ENCODE measurements around the gene C1orf35. TPM values are rescaled to one million over a fixed set of nuclear protein-coding genes. Genes with fewer than 3 reads are reported as not detected.

C1orf35 gene
- total RNA-seq = 6.0 TPM
- long read RNA-seq, transcript C1orf35-201 (8 exons, 1,427 nt) = major isoform, 10 of 13 reads
- long read RNA-seq, partial matches to known transcripts = 1 of 13 reads
- long read RNA-seq, other reads (novel, unspliced or antisense) = 1 of 13 reads

- ATAC-seq (peak; percentile 91), DNase-seq (ENCODE audit: missing footprints) (peak; percentile 97)
- intact Hi-C loops (cut with DNase I) = no loop called here
Measured at GRCh38 chr1:228102791-228103620, at the start of gene C1orf35. TSS of gene C1orf35 (minus strand) at chr1:228103325. CDS start at chr1:228103227, 98 bp downstream.

GRCh38 chr1:228152918-228153258 lies 49.8 kb upstream of the C1orf35 start:
- ATAC-seq = no peak
- intact Hi-C loops (cut with DNase I) = no loop called here
- DNase-seq (ENCODE audit: missing footprints) = no peak

- DNase-seq (ENCODE audit: missing footprints) (no peak), ATAC-seq (no peak)
- intact Hi-C loops (cut with DNase I) = no loop called here
Measured at GRCh38 chr1:228152097-228152917, 49.2 kb upstream of the C1orf35 start.

GRCh38 chr1:228151180-228151925 lies 48.2 kb upstream of the C1orf35 start:
- intact Hi-C loops (cut with DNase I) = no loop called here
- ATAC-seq = no peak
- no peak for DNase-seq (ENCODE audit: missing footprints)

- intact Hi-C loops (cut with DNase I) = no loop called here
- DNase-seq (ENCODE audit: missing footprints) (no peak), ATAC-seq (peak; percentile 59)
Measured at GRCh38 chr1:228150461-228151179, 47.5 kb upstream of the C1orf35 start.

GRCh38 chr1:228150120-228150460 lies 47.0 kb upstream of the C1orf35 start:
- DNase-seq (ENCODE audit: missing footprints) (no peak), ATAC-seq (peak; percentile 0)
- intact Hi-C loops (cut with DNase I) = no loop called here

- no peak for DNase-seq (ENCODE audit: missing footprints)
- intact Hi-C loops (cut with DNase I) = no loop called here
- peak; percentile 54 for ATAC-seq
Measured at GRCh38 chr1:228149406-228150119, 46.4 kb upstream of the C1orf35 start, which contains the start of gene GJC2. TSS of gene GJC2 (plus strand) at chr1:228149930. CDS start at chr1:228157759, 7,829 bp downstream.

- intact Hi-C loops (cut with DNase I) = no loop called here
- ATAC-seq = no peak
- no peak for DNase-seq (ENCODE audit: missing footprints)
Measured at GRCh38 chr1:228148935-228149405, 45.8 kb upstream of the C1orf35 start.

- no peak for ATAC-seq
- no peak for DNase-seq (ENCODE audit: missing footprints)
- intact Hi-C loops (cut with DNase I) = no loop called here
Measured at GRCh38 chr1:228148196-228148861, 45.2 kb upstream of the C1orf35 start.

GRCh38 chr1:228147768-228148167 lies 44.6 kb upstream of the C1orf35 start:
- no peak for DNase-seq (ENCODE audit: missing footprints)
- ATAC-seq = no peak
- intact Hi-C loops (cut with DNase I) = no loop called here

GRCh38 chr1:228147151-228147693 lies 44.1 kb upstream of the C1orf35 start:
- ATAC-seq (no peak), DNase-seq (ENCODE audit: missing footprints) (no peak)
- intact Hi-C loops (cut with DNase I) = no loop called here

- intact Hi-C loops (cut with DNase I) = no loop called here
- peak; percentile 64 for DNase-seq (ENCODE audit: missing footprints)
- ATAC-seq = no peak
Measured at GRCh38 chr1:228146417-228147150, 43.5 kb upstream of the C1orf35 start.

- DNase-seq (ENCODE audit: missing footprints) = no peak
- no peak for ATAC-seq
- intact Hi-C loops (cut with DNase I) = no loop called here
Measured at GRCh38 chr1:228145463-228146416, 42.6 kb upstream of the C1orf35 start.

- DNase-seq (ENCODE audit: missing footprints) (no peak), ATAC-seq (no peak)
- intact Hi-C loops (cut with DNase I) = no loop called here
Measured at GRCh38 chr1:228144993-228145343, 41.8 kb upstream of the C1orf35 start.

GRCh38 chr1:228144193-228144992 lies 41.3 kb upstream of the C1orf35 start:
- intact Hi-C loops (cut with DNase I) = no loop called here
- DNase-seq (ENCODE audit: missing footprints) (peak; percentile 64), ATAC-seq (no peak)

Data from Right ventricle myocardium inferior (tissue), 1 donor.